Measurements from ENCODE around the gene SSRP1.

The SSRP1 gene

GRCh38 chr11:57310091-57310490 is 25.6 kb downstream of the SSRP1 start:
- no peak for TF ChIP-seq ZNF274 (IDR thresholded peaks at IDR 0.05; ENCODE audit: low read depth, low read length)
- no peak overlapping the region for H3K4me3 ChIP-seq (ENCODE audit: low read length)

DNA sequence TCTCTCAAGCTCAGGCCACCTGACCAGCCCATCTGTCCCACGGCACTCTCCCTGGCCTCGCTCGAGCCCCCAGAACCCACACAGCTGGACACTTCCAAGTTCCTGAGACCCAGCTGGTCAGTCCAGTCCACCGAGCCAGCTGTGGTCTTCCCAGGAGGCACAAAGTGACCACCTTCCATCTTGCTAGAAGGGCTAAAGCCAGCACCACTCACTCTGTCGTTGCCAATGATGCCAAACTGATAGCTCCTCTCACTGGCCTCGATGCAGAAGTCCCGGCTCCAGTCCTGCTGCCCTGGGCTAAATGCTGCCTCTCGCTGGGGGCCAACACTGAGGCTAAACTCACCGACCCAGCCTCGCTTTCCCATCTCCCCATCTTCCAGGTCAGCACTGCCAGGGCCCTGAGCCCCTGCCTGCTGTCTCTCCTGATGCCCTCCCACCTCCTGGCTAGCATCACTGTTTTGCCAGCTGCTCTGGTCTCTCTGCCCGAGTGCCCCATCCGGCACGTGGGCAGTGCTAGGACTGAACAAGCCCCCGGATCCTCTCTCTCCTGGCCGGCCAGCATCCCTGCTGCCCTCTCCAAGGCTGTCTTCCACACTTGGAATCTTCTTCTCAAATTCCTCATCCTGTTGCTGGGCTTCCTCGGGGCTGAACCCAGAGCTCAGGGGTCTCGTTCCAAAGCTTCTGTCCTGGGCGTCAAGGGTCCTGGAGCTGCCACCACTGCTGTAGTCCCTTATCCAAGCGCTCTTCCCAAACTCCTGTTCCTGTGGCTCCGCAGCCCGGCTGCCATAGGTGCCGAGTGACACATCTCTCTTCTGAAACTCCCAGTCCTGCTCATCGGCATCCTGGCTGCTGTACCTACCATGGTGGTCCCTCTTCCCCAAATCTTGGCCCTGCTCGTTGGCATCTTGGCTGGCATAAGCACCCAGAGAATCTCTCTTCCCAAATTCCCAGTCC is 26.3 kb downstream of the SSRP1 start:
- H3K4me3 ChIP-seq (ENCODE audit: low read length): no peak overlapping the region
- no peak for TF ChIP-seq ZNF274 (IDR thresholded peaks at IDR 0.05; ENCODE audit: low read depth, low read length)

GRCh38 chr11:57308426-57309060 is 27.1 kb downstream of the SSRP1 start:
- no peak for TF ChIP-seq ZNF274 (IDR thresholded peaks at IDR 0.05; ENCODE audit: low read depth, low read length)
- H3K4me3 ChIP-seq (ENCODE audit: low read length): no peak overlapping the region

DNA sequence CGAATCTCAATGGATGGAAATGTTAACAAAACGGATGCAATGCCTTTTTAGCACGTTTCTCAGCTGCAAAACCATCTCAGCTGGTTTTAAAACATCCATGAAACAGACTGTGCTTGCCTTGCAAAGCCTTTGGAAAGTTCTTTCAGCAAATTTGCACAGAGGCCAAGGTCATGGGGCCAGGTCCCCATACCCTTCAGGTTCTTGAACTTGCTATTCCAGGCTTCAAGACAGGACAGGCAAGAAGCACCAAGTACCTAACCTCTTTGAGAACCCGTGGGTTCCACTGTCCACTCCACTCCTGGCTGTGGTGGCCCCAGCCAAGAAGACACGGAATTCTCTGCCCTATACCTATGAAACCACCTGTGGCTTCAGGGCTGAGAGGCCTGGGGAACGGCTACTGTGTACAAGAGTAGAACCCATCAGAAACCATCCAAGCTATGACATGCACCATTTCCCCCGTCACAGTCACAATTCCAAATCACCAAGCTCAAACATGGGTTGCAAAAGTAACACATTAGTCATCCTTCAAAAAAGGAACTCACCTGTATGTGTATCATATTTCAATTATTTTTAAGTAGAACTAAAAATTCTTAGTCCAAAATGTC is 27.9 kb downstream of the SSRP1 start:
- TF ChIP-seq ZNF274 (IDR thresholded peaks at IDR 0.05; ENCODE audit: low read depth, low read length): no peak
- H3K4me3 ChIP-seq (ENCODE audit: low read length): no peak overlapping the region

- TF ChIP-seq ZNF274 (IDR thresholded peaks at IDR 0.05; ENCODE audit: low read depth, low read length): no peak
- H3K4me3 ChIP-seq (ENCODE audit: low read length): no peak overlapping the region
These were observed 28.6 kb downstream of the SSRP1 start for GRCh38 chr11:57306940-57307565.

DNA sequence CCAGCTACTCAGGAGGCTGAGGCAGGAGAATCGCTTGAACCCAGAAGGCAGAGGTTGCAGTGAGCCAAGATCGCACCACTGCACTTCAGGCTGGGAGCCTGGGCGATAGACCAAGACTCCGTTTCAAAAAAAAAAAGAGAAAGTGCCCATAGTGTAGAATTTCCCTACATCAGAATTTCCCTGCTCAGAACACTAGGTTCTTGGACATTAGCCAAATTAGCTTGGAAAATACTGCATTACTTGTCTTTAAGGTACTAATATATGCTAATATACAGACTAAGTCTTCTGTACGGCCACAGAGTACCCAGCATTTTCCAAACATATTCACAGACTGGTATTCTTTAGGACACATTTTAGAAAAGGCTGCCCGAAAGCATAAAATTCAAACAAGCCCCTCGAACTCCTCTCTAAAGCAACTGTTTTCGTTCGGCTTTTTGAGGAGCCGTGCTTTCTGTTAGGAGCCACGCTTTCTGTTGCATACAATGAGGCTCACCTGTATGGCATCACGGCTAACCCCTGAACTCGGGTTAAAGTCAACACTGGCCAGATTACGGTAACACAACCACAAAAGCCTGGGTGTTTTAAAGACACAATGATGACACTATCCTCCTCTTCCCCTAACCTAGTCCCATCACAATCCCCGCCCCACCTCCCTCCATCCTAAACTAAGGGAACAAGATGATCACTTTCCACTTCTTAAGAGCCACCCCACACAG is 29.4 kb downstream of the SSRP1 start:
- no peak overlapping the region for H3K4me3 ChIP-seq (ENCODE audit: low read length)
- no peak for TF ChIP-seq ZNF274 (IDR thresholded peaks at IDR 0.05; ENCODE audit: low read depth, low read length)

GRCh38 chr11:57305523-57305922 is 30.2 kb downstream of the SSRP1 start:
- no peak for TF ChIP-seq ZNF274 (IDR thresholded peaks at IDR 0.05; ENCODE audit: low read depth, low read length)
- no peak overlapping the region for H3K4me3 ChIP-seq (ENCODE audit: low read length)

- no peak for TF ChIP-seq ZNF274 (IDR thresholded peaks at IDR 0.05; ENCODE audit: low read depth, low read length)
- no peak overlapping the region for H3K4me3 ChIP-seq (ENCODE audit: low read length)
These were observed 31.6 kb downstream of the SSRP1 start for GRCh38 chr11:57303990-57304579.

- no peak overlapping the region for H3K4me3 ChIP-seq (ENCODE audit: low read length)
- TF ChIP-seq ZNF274 (IDR thresholded peaks at IDR 0.05; ENCODE audit: low read depth, low read length): no peak
These were observed 32.3 kb downstream of the SSRP1 start for GRCh38 chr11:57303280-57303989.

GRCh38 chr11:57302489-57302888 is 33.2 kb downstream of the SSRP1 start:
- no peak overlapping the region for H3K4me3 ChIP-seq (ENCODE audit: low read length)
- TF ChIP-seq ZNF274 (IDR thresholded peaks at IDR 0.05; ENCODE audit: low read depth, low read length): no peak

DNA sequence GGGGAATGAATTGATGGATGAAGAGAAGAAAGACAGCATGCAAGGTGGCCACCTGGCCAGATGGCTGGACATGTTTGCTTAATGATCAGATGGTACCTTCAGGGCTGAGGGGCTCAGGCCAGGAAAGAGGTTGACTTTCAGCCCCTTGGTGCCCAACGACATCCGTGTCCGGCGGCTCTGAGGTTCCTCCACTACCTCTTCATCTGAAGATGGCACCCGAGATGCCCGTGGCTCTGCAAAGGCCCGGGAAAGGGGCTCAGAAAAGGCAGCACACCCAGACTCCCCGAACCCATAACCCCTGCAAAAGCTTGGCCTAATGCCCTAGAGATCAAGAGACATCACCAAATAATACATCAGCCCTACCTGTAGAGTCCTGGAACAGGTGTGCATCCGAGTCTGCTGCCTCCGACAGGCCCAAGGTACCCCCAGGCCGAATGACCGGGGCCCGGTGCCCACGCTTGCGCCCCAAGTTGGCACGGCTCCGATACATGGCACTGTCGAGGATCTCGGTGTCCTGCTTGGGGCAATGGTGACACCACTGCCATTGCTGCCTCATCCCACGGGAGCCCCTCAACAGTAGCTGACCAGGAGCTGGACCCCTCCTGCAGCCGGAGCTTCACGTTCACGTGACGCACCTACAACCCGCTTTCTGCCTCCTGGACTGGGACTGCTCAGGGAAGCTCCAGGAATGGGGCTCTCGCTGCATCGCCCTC is 33.8 kb downstream of the SSRP1 start:
- H3K4me3 ChIP-seq (ENCODE audit: low read length): no peak overlapping the region
- TF ChIP-seq ZNF274 (IDR thresholded peaks at IDR 0.05; ENCODE audit: low read depth, low read length): no peak

DNA sequence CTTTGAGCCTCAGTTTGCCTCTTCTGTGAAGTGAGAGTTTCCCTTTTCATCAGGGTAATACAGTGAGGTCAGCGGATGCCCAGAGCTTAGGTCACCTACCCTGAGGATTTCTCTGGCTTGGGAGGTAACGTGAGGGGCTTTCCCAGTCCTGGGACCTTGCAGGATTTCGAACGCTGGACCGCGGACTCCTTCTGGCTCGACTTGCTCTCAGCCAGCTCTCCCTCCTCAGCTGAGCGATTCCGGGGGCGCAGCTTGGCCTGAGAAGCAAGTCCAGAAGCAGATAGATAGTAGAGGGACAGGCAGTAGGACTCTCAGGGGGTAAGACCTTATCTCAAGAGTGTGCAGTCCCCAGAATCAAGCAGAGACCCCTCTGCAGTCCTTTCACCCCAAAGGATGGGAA is 34.9 kb downstream of the SSRP1 start:
- no peak overlapping the region for H3K4me3 ChIP-seq (ENCODE audit: low read length)
- no peak for TF ChIP-seq ZNF274 (IDR thresholded peaks at IDR 0.05; ENCODE audit: low read depth, low read length)
